SK-N-SH (cell line): ENCODE measurements around the gene ECEL1. TPM values are rescaled to one million over a fixed set of nuclear protein-coding genes. Genes with fewer than 3 reads are reported as not detected.

Source experiments
- CTCF ChIA-PET: fragments of 300-600, 350-600 bp; formaldehyde crosslinking; extraction: SDS; loops from one replicate; lab custom pipeline; 2021; lab: Yijun Ruan, JAX
- POLR2A ChIA-PET: fragments of 350-600 bp; sonication (Branson Sonifier 250); formaldehyde crosslinking; extraction: SDS; loops from one replicate; lab custom pipeline; 2020; ENCODE audit warnings: antibody characterized with exemption, inconsistent platforms; lab: Yijun Ruan, JAX
- DNase-seq: peaks from one replicate; pipeline ENCODE4 v3.0.0; 2012
- H2AFZ ChIP-seq: fragments of 200-600 bp; sonication (generic); 2 replicates; pipeline ENCODE4 v1.8.1; 2016; ENCODE audit warnings: antibody characterized with exemption, mild to moderate bottlenecking, low read depth
- H3F3A ChIP-seq: fragments of 200-600 bp; sonication (generic); replicated peaks from 2 replicates; pipeline ENCODE3; 2016; ENCODE audit warnings: antibody characterized with exemption, mild to moderate bottlenecking; ENCODE audit not compliant: insufficient read depth
- H3K27ac ChIP-seq, 2 experiments: fragments of 200-500 bp in 1 of 2; fragments of 200-600 bp in 1 of 2; sonication (Bioruptor generic) in 1 of 2; sonication (generic), shearing (Covaris generic) in 1 of 2; 2 replicates each; pipeline versions ENCODE4 v1.5.1 to v1.6.1; 2014 to 2016; ENCODE audit warnings: low read depth in 2 of 2, inconsistent platforms in 1 of 2, low read length in 1 of 2, mild to moderate bottlenecking in 1 of 2, mixed read lengths in 1 of 2
- H3K27me3 ChIP-seq: fragments of 200-600 bp; sonication (generic), shearing (Covaris generic); 2 replicates; pipeline ENCODE4 v1.6.1; 2016; ENCODE audit warnings: mixed run types; ENCODE audit not compliant: insufficient read depth
- H3K36me3 ChIP-seq, 2 experiments: fragments of 200-500 bp in 1 of 2; fragments of 200-600 bp in 1 of 2; sonication (Bioruptor generic) in 1 of 2; sonication (generic) in 1 of 2; replicated peaks in 1 of 2; 2 replicates each; pipeline versions ENCODE3 to v1.5.1; 2014 to 2016; ENCODE audit warnings: low read length in 1 of 2, mild to moderate bottlenecking in 1 of 2; ENCODE audit not compliant: insufficient read depth in 2 of 2, control insufficient read depth in 1 of 2
- H3K4me1 ChIP-seq, 2 experiments: fragments of 200-500 bp in 1 of 2; fragments of 200-600 bp in 1 of 2; sonication (Bioruptor generic) in 1 of 2; sonication (generic), shearing (Covaris generic) in 1 of 2; 2 replicates each; pipeline versions ENCODE4 v1.5.1 to v1.6.1; 2014 to 2016; ENCODE audit warnings: low read depth in 1 of 2, low read length in 1 of 2, mixed run types in 1 of 2; ENCODE audit not compliant: insufficient read depth in 2 of 2, control insufficient read depth in 1 of 2
- H3K4me2 ChIP-seq: fragments of 200-600 bp; sonication (generic), shearing (Covaris generic); 2 replicates; pipeline ENCODE4 v1.6.1; 2017; ENCODE audit warnings: mixed run types
- H3K4me3 ChIP-seq, 2 experiments: fragments of 200-500 bp in 1 of 2; fragments of 200-600 bp in 1 of 2; sonication (Bioruptor generic) in 1 of 2; sonication (generic), shearing (Covaris generic) in 1 of 2; 2 replicates each; pipeline versions ENCODE4 v1.5.1 to v1.8.1; 2014 to 2016; ENCODE audit warnings: low read depth in 2 of 2, inconsistent platforms in 1 of 2, low read length in 1 of 2, mild to moderate bottlenecking in 1 of 2, mixed read lengths in 1 of 2, moderate library complexity in 1 of 2
- H3K79me2 ChIP-seq: fragments of 200-600 bp; sonication (generic); 2 replicates; pipeline ENCODE4 v1.8.1; 2017; ENCODE audit warnings: mild to moderate bottlenecking; ENCODE audit not compliant: insufficient read depth
- H3K9ac ChIP-seq: fragments of 200-600 bp; sonication (generic); 2 replicates; pipeline ENCODE4 v1.6.1; 2017; ENCODE audit warnings: mixed run types
- H3K9me2 ChIP-seq: fragments of 200-600 bp; sonication (generic); 2 replicates; pipeline ENCODE4 v1.6.1; 2017; ENCODE audit warnings: mixed run types
- H3K9me3 ChIP-seq: fragments of 200-600 bp; sonication (generic); 2 replicates; pipeline ENCODE4 v1.6.1; 2017; ENCODE audit warnings: mixed run types, mild to moderate bottlenecking, moderate library complexity
- H4K20me1 ChIP-seq: fragments of 200-600 bp; sonication (generic); 2 replicates; pipeline ENCODE4 v1.6.1; 2017; ENCODE audit warnings: mild to moderate bottlenecking, mixed run types; ENCODE audit not compliant: insufficient read depth
- CTCF ChIP-seq: fragments of 200-600 bp; sonication (generic); IDR thresholded peaks from 2 replicates; pipeline ENCODE4 v1.6.1; 2017; ENCODE audit warnings: antibody characterized with exemption, mild to moderate bottlenecking, moderate library complexity
- ELF1 ChIP-seq: IDR thresholded peaks from 2 replicates; pipeline ENCODE4 v1.4.0; 2012
- FOXJ3 ChIP-seq: sonication (generic); formaldehyde crosslinking; IDR thresholded peaks from 2 replicates; pipeline ENCODE4 v1.5.1; 2020; ENCODE audit warnings: mild to moderate bottlenecking, missing genetic modification reagents
- GABPA ChIP-seq: IDR thresholded peaks from 2 replicates; pipeline ENCODE4 v1.4.0; 2012; ENCODE audit warnings: low read depth, mild to moderate bottlenecking
- GATA2 ChIP-seq: sonication (generic); formaldehyde crosslinking; IDR thresholded peaks from 2 replicates; pipeline ENCODE4 v1.5.0; 2020; ENCODE audit warnings: mild to moderate bottlenecking, missing genetic modification reagents
- IRF3 ChIP-seq: fragments of 150-350 bp; IDR thresholded peaks from 2 replicates; pipeline ENCODE4 v1.6.1; 2016; ENCODE audit warnings: mild to moderate bottlenecking, low read depth, low read length
- MAX ChIP-seq: IDR thresholded peaks from 2 replicates; pipeline ENCODE4 v1.4.0; 2012; ENCODE audit warnings: low read depth
- MXI1 ChIP-seq: IDR thresholded peaks from 2 replicates; pipeline ENCODE4 v1.6.1; 2012; ENCODE audit warnings: mild to moderate bottlenecking, low read depth, low read length, improper control_type of control experiment
- NFIC ChIP-seq: IDR thresholded peaks from 2 replicates; pipeline ENCODE4 v1.4.0; 2012; ENCODE audit warnings: borderline replicate concordance
- NRF1 ChIP-seq: IDR thresholded peaks from 2 replicates; pipeline ENCODE4 v1.6.1; 2012; ENCODE audit warnings: low read depth, mild to moderate bottlenecking, low read length
- RCOR1 ChIP-seq: fragments of 150-350 bp; IDR thresholded peaks from 2 replicates; pipeline ENCODE4 v1.6.1; 2017; ENCODE audit warnings: antibody characterized with exemption, low read length
- RXRA ChIP-seq: IDR thresholded peaks from 2 replicates; pipeline ENCODE4 v1.4.0; 2012; ENCODE audit warnings: low read depth, mild to moderate bottlenecking, borderline replicate concordance
- SIN3A ChIP-seq: IDR thresholded peaks from 2 replicates; pipeline ENCODE4 v1.6.1; 2012; ENCODE audit warnings: low read depth, mild to moderate bottlenecking, low read length, moderate library complexity, borderline replicate concordance
- TAF1 ChIP-seq: IDR thresholded peaks from 2 replicates; pipeline ENCODE4 v1.6.1; 2012; ENCODE audit warnings: low read depth, mild to moderate bottlenecking, low read length, moderate library complexity, borderline replicate concordance
- TEAD4 ChIP-seq: IDR thresholded peaks from 2 replicates; pipeline ENCODE4 v1.4.0; 2012; ENCODE audit warnings: mild to moderate bottlenecking, borderline replicate concordance; ENCODE audit not compliant: insufficient read depth
- WGBS: methylation state at CpG from one replicate; pipeline ENCODE4 v1.1.6; 2017; ENCODE audit warnings: low lambda C conversion rate; 5-methylcytosine and 5-hydroxymethylcytosine counted together
- polyA plus RNA-seq, 3 experiments: library from polyadenylated mRNA; depleted of rRNA; stranded (reverse); fragments of >200 nt; gene quantifications; 2 replicates each; pipeline ENCODE4 v1.2.3, GENCODE V29; 2012
- TF ChIP-seq, protein P1 (sequence below): IDR thresholded peaks from 2 replicates; pipeline ENCODE4; 2012
- TF ChIP-seq, protein P2 (sequence below): fragments of 150-350 bp; IDR thresholded peaks from 2 replicates; pipeline ENCODE4 v1.6.1; 2017; ENCODE audit warnings: antibody characterized with exemption, low read length, low read depth, borderline replicate concordance
- TF ChIP-seq, protein P3 (sequence below): IDR thresholded peaks from 2 replicates; pipeline ENCODE4 v1.4.0; 2012; ENCODE audit warnings: low read depth, borderline replicate concordance

Gene ECEL1
- polyA plus RNA-seq, 1 of the 3 experiments (the other 2 are of a cell fraction), result not detected

- Histone ChIP-seq H3K4me1 (no peaks in the 10 kb centered on the region), H3K4me2 (no peak overlapping the region), H3K27me3 (peaks cover 6% of the 10 kb centered on the region; the same call in 1 of the 2 replicates), H3K9ac (no peak overlapping the region), H2AFZ (no peak overlapping the region), H3K9me2 (no peaks in the 10 kb centered on the region), H3K9me3 (no peaks in the 10 kb centered on the region), H3K36me3 (no peaks in the 10 kb centered on the region), H4K20me1 (no peaks in the 10 kb centered on the region), H3K4me3 (no peak overlapping the region), H3K27ac (no peak overlapping the region), H3F3A (peaks cover 3% of the 10 kb centered on the region), H3K79me2 (no peaks in the 10 kb centered on the region)
- POLR2A ChIA-PET, result no interaction called here
- TF ChIP-seq GABPA, result no peak
- TF ChIP-seq, protein P1, sequence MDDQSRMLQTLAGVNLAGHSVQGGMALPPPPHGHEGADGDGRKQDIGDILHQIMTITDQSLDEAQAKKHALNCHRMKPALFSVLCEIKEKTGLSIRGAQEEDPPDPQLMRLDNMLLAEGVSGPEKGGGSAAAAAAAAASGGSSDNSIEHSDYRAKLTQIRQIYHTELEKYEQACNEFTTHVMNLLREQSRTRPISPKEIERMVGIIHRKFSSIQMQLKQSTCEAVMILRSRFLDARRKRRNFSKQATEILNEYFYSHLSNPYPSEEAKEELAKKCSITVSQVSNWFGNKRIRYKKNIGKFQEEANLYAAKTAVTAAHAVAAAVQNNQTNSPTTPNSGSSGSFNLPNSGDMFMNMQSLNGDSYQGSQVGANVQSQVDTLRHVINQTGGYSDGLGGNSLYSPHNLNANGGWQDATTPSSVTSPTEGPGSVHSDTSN, result no peak
- no peak for TF ChIP-seq TEAD4
- no peak for TF ChIP-seq GATA2 (CRISPR knock-in tag)
- no peak for TF ChIP-seq FOXJ3 (CRISPR knock-in tag)
- TF ChIP-seq NFIC, result no peak
- TF ChIP-seq RCOR1, result no peak
- TF ChIP-seq NRF1, result no peak
- no peak for TF ChIP-seq CTCF
- no peak for TF ChIP-seq RXRA
- TF ChIP-seq ELF1, result no peak
- TF ChIP-seq MAX, result no peak
- no peak for TF ChIP-seq TAF1
- no peak for TF ChIP-seq SIN3A
- no peak for TF ChIP-seq MXI1
- TF ChIP-seq IRF3, result no peak
- TF ChIP-seq, protein P2, sequence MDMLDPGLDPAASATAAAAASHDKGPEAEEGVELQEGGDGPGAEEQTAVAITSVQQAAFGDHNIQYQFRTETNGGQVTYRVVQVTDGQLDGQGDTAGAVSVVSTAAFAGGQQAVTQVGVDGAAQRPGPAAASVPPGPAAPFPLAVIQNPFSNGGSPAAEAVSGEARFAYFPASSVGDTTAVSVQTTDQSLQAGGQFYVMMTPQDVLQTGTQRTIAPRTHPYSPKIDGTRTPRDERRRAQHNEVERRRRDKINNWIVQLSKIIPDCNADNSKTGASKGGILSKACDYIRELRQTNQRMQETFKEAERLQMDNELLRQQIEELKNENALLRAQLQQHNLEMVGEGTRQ, result no peak
- TF ChIP-seq, protein P3, sequence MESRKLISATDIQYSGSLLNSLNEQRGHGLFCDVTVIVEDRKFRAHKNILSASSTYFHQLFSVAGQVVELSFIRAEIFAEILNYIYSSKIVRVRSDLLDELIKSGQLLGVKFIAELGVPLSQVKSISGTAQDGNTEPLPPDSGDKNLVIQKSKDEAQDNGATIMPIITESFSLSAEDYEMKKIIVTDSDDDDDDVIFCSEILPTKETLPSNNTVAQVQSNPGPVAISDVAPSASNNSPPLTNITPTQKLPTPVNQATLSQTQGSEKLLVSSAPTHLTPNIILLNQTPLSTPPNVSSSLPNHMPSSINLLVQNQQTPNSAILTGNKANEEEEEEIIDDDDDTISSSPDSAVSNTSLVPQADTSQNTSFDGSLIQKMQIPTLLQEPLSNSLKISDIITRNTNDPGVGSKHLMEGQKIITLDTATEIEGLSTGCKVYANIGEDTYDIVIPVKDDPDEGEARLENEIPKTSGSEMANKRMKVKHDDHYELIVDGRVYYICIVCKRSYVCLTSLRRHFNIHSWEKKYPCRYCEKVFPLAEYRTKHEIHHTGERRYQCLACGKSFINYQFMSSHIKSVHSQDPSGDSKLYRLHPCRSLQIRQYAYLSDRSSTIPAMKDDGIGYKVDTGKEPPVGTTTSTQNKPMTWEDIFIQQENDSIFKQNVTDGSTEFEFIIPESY, result no peak
- no peak for DNase-seq
- CTCF ChIA-PET, result interaction anchor here (1.5 kb wide), 1 partner anchor 21 kb away, joined by 4 read pairs; no protein-coding TSS in a partner anchor
- 32% methylated on average over 2 of the region's 2 CpGs for WGBS
These were observed 27.5 kb downstream of the ECEL1 start for GRCh38 chr2:232460171-232460570.
